Stimulated activated CD8-positive, alpha-beta memory T cell treated with anti-CD3 and anti-CD28 coated beads, Interleukin-15, amount 100 ng/mL, for 24 hours (primary cell): ENCODE results near the gene ME2.
"Not testable (repeated sequence)": the region's sequence is repeated elsewhere in the genome, so short reads cannot be mapped to it uniquely, and the experiment has no call there.

ENCODE experiments used
- DNase-seq: peaks from one replicate; pipeline ENCODE4 v3.0.0-alpha.2; 2020; ENCODE audit warnings: low read depth

ME2 gene

DNA sequence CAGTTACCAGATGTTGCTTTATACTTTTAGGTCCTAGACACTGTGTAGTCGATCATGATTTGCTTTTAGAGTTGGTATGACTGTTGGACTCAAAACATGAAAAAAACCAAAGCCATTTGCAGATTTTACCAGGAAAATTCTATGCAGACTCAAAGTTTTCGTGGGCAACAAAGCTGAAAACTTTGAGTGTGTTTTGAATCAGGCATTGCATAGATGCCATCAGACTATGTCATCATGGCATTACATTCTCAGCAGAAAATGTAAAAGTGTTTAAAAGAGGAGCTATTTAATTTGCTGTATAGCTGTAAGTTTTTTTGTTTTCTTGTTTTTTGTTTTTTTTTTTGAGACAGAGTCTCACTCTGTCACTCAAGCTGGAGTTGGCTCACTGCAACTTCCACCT is 45.5 kb downstream of the ME2 start:
- no peak for DNase-seq

DNA sequence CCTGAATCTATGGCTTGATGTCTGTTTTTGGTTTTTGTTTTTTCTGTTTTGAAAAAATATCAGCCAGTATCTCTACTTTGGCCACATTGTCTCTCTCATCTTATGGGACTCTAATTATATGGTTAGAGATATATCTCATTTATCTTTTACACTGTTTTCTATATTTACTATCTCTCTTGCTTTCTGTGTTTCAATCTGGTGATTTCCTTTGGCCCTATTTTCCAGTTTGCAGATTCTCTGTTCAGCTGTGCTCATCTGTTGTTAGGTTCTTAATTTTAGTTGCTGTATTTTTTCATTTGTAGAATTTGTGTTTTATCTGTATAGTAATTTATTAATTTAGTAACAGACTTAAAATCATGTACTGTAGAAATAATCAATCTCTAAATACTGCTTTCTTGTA is 47.6 kb downstream of the ME2 start:
- DNase-seq = no peak

GRCh38 chr18:50928551-50928950 is 49.6 kb downstream of the ME2 start:
- DNase-seq = no peak

GRCh38 chr18:50933684-50934083 is 54.8 kb downstream of the ME2 start:
- DNase-seq = no peak

GRCh38 chr18:50934545-50935211 is 55.8 kb downstream of the ME2 start:
- no peak for DNase-seq

DNA sequence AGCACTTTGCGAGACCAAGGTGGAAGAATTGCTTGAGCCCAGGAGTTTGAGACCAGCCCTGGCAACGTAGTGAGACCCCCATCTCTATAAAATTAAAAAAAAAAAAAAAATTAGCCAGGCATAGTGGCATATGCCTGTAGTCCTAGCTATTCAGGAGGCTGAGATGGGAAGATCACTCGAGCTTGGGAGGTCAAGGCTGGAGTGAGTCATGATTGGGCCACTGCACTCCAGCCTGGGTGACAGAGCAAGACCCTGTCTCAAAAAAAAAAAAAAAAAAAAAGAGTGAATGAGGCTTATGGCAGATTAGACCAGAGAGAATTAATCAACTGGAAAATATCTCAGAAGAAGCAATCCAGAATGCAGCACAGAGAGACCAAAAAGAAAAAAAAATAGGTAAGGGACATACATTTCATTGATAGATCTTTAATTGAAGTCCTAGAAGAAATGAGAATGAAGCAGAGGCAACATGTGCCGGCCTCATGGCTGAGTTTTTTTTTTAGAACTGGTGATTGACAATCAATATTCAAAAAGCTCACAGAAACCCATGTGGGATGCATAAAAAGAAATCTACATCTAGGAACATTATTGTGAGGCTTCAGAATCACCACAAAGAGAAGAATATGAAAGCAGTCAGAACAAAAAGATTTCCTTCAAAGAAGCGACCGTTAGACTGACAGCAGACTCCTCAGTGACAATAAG is 56.7 kb downstream of the ME2 start:
- no peak for DNase-seq

DNA sequence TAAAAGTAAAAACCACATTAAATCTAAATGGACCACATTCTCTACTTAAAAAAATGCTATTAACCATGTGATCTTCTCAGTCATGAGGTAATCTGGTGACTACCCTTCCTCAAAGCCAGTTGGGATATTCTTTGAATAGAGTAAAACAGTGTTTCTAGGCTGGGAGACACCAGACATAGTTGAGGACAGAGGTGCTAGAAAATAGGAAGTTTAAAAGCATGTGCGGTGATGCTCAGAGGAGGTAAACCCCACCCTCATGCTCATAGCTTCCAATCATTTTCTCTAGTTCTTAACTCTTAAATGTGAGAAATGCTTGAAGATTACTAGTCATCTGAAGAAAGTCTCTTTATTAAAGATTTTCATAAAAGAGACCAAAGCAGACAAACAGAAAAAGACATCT is 58.3 kb downstream of the ME2 start:
- no peak for DNase-seq

DNA sequence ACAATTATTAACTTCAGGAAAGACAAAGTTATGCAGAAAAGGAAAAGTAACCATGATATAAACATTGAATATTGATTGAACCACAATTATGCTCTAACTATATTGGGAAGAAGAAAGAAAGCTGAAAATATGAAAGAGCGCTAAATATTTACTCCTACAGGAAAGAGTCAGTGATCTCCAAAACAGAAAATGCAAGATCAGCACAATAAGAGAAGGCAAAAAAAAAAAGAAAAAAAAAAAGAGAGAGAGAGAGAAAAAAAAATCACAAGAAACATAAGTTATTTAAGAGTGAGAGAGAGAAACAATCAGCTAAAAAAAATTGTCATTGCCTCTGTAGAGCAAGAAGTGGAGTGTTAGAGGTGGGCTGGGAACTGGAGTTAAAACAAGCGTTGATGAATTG is 60.0 kb downstream of the ME2 start:
- no peak for DNase-seq

GRCh38 chr18:50944245-50944932 is 65.5 kb downstream of the ME2 start:
- DNase-seq = no peak

DNA sequence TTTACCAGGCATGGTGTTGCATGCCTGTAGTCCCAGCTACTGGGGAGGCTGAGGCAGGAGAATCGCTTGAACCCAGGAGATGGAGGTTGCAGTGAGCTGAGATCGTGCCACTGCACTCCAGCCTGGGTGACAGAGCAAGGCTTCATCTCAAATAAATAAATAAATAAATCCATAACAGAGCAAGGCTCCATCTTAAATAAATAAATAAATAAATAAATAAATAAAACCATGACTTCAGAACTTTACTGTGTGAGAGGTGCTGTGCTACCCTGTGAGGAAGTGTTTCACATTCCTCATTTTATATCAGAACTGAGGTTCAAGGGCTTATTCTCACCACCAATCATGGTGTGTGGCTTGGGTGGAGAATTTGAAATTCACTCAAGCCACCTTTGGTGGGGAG is 67.0 kb downstream of the ME2 start:
- DNase-seq = not testable (repeated sequence)

DNA sequence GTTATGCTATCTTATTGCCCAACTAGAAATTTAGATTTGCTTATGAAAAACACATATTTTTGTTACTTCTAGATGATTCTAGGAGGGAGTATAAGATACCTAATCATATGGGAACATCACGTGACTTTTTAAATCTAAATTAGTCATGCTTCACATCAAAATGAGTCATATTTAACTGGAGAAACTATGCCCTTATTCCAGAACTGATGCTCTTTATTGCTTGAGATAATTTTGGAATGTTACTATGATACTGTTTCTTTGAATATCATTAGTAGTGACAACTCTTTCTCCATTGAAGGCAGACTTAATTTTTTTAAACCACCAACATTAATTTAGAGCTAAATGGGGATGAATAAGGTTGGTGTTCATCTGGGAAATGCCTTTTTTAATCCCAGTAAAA is 69.0 kb downstream of the ME2 start:
- no peak for DNase-seq

DNA sequence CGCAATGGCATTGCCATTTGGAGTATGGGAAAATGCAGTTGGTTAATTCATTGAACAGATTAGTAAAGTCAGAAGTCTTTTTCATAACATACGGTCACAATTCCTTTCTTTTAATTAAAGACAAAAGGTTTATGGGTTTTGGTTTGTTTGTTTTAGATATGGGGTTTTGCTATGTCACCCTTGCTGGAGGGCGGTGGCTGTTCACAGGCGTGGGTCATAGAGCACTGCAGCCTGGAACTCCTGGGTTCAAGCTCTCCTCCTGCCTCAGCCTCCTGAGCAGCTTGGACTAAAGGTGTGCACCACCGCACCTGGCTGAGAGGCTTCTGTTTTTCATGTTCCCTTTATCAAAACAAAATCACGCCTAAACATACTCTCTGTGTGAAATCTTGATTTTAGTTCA is 70.3 kb downstream of the ME2 start:
- DNase-seq = no peak

DNA sequence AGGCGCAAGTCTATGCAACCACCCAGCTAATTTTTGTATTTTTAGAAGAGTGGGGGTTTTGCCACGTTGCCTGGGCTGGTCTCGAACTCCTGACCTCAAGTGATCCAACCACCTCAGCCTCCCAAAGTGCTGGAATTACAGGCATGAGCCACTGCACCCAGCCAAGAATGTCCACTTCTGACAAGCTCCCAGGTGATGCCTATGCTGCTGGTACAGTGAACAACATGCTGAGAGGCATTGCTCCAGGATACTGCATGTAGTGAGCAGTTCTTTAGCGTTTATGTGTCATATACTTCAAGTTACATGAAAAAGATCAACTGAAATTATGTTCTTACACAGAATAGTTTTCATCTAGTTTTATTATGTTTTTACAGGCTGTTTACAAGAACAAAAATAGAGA is 71.7 kb downstream of the ME2 start:
- DNase-seq = no peak

GRCh38 chr18:50953822-50954221 is 74.9 kb downstream of the ME2 start:
- no peak for DNase-seq

DNA sequence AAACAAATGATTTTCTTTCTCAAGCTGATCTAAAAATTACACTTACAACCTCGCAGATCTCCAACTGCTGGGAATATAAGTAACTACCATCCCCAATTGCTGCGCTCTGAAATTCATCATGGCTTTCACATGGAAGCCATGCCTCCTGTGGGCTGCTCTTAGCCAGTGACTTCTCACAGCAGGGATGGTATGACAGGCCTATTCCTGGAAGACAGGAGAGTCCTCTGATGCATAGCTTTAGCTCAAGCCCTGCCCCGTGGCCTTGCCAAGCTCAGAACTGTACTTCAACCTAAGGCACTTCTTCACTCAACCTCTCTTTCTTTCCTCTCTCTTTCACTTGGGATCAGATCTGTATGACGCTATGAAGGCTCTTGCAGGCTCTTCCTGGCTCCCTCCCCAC is 76.3 kb downstream of the ME2 start:
- no peak for DNase-seq

GRCh38 chr18:50956116-50956515 is 77.2 kb downstream of the ME2 start:
- DNase-seq = no peak

DNA sequence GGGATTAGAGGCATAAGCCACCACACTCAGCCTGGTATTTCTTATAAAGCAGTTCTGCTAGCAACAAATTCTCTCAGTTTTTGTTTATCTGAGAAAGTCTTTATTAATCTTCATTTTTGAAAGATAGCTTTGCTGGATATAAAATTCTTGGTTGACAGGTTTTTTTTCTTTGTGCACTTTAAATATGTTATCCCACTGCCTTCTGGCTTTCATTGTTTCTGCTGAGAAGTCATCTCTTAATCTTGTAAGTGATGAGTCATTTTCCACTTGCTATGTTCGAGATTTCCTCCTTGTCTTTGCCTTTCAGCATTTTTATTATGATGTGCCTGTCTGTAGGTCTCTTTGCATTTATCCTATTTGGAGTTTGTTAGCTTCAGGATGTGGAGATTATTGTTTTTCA is 83.1 kb downstream of the ME2 start:
- DNase-seq = no peak

DNA sequence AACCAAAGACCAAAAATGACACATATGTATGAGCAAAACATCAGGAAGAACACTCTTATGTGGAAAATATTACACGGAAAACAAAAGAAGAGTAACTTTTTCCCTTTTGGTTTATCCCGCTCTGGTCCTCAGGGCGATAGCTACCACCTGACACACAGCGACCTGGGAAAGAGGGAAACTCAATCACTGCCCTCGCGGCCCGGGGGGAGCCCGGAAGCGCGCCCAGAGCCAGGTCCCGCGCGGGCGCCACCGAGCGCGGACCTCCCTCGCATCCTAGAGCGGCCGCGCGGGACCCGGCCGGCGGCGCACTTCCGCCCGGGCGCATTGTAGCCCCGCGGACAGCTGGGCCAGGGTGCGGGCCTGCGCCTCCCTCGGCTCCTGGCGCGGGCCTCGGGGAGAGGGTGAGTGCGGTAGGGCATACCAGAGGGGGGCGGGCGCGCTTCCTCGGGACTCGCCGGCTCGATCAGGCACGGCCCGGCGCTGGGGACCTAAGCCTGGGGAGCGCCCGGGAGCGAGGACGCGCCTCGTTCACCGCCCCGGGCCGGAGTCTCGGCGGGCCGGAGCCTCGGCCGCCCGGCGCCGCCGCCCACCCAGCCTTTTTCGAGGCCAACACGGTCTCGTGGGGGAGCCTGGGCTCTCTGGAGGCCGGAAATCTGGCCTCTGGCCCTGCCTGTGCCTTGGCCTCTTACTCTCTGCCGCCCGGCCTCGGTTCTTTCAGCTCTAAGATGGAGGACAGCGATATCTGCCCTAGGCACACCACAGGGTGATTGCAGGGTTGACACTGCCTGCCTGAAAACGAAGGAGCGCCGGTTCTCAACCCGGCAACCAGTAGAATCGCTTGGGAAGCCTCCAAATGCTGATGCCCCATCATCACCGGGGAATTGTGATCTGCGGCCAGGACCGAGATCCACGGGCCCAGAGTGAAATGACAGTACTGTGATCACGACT is 89.1 kb downstream of the ME2 start, which contains the start of gene ELAC1:
Gene ELAC1 (plus strand): TSS at position 327 of the 948 bp plus-strand sequence. CDS start 6,365 bp downstream, outside the sequence.
- DNase-seq = peak; percentile 47

- DNase-seq = no peak
Observed at GRCh38 chr18:50969448-50969847, 90.5 kb downstream of the ME2 start.

GRCh38 chr18:50970006-50970405 is 91.1 kb downstream of the ME2 start:
- no peak for DNase-seq

DNA sequence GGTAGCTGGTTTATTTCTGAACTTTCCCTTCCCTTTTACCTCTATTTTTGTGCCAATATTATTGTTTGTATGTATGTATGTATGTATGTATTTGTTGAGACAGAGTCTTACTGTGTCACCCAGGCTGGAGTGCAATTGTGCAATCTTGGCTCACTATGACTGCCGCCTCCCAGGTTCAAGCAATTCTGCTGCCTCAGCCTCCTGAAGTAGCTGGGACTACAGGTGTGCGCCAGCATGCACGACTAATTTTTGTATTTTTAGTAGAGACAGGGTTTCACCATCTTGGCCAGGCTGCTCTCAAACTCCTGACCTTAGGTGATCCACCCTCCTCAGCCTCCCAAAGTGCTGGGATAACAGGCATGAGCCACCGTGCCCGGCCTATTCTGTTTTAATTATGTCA is 93.5 kb downstream of the ME2 start:
- DNase-seq = not testable (repeated sequence)
